CD4-positive, alpha-beta T cell (primary cell): Measurements from ENCODE around the gene FBN1. TPM values are rescaled to one million over a fixed set of nuclear protein-coding genes. Genes with fewer than 3 reads are reported as not detected.

Source experiments
- ATAC-seq: fragments of 200-7000 bp; cut with Tn5 transposase; one replicate; pipeline ENCODE4 v1.10.0; 2022; ENCODE audit warnings: mild to moderate bottlenecking; ENCODE audit not compliant: poor library complexity
- CTCF ChIA-PET: fragments of 350-600 bp; sonication (Branson Sonifier 250); formaldehyde crosslinking; loops from one replicate; lab custom pipeline; 2021; ENCODE audit warnings: antibody characterized with exemption, inconsistent platforms; lab: Charles Lee
- POLR2A ChIA-PET: fragments of 350-600 bp; sonication (Branson Sonifier 250); formaldehyde crosslinking; loops from one replicate; lab custom pipeline; 2021; ENCODE audit warnings: antibody characterized with exemption, inconsistent platforms; lab: Charles Lee
- DNase-seq, 14 experiments: peaks; one replicate each; pipeline ENCODE4 v3.0.0-alpha.2; 2013 to 2020; ENCODE audit warnings: mixed read lengths in 2 of 14
- H3K27ac ChIP-seq, 2 donors: one replicate each; pipeline versions ENCODE4 v1.5.1 to v1.7.0; 2013; ENCODE audit warnings: low read length in 2 of 2, low read depth in 1 of 2, mild to moderate bottlenecking in 1 of 2
- H3K27me3 ChIP-seq, 2 experiments: 1 replicate in 1 of 2; 2 replicates in 1 of 2; pipeline versions ENCODE4 v1.6.1 to v1.7.0; 2013; ENCODE audit warnings: low read length in 2 of 2, control low read depth in 1 of 2, mild to moderate bottlenecking in 1 of 2, moderate library complexity in 1 of 2; ENCODE audit not compliant: insufficient read depth in 2 of 2, control insufficient read depth in 1 of 2
- H3K36me3 ChIP-seq: one replicate; pipeline ENCODE4 v1.6.1; 2013; ENCODE audit warnings: low read length, control low read depth; ENCODE audit not compliant: insufficient read depth
- H3K4me1 ChIP-seq: one replicate; pipeline ENCODE4 v1.6.1; 2013; ENCODE audit warnings: low read length, control low read depth; ENCODE audit not compliant: insufficient read depth
- H3K4me3 ChIP-seq: one replicate; pipeline ENCODE4 v1.5.1; 2013; ENCODE audit warnings: mild to moderate bottlenecking, low read length, moderate library complexity
- H3K9me3 ChIP-seq, 2 experiments: 1 replicate in 1 of 2; 2 replicates in 1 of 2; pipeline versions ENCODE4 v1.6.1 to v1.7.0; 2013; ENCODE audit warnings: low read length in 2 of 2, mild to moderate bottlenecking in 2 of 2, control low read depth in 1 of 2, moderate library complexity in 1 of 2; ENCODE audit not compliant: control insufficient read depth in 1 of 2, insufficient read depth in 1 of 2
- H3K27ac Mint-ChIP-seq: one replicate; pipeline ENCODE4 v1.8.0; 2020; ENCODE audit warnings: mixed read lengths
- H3K27me3 Mint-ChIP-seq: one replicate; pipeline ENCODE4 v1.8.0; 2021; ENCODE audit warnings: mixed read lengths
- H3K36me3 Mint-ChIP-seq: one replicate; pipeline ENCODE4 v1.8.0; 2021; ENCODE audit warnings: low read depth, mixed read lengths
- H3K4me1 Mint-ChIP-seq: one replicate; pipeline ENCODE4 v1.8.0; 2021; ENCODE audit warnings: low read depth, mixed read lengths
- H3K4me3 Mint-ChIP-seq: one replicate; pipeline ENCODE4 v1.8.0; 2020; ENCODE audit warnings: mild to moderate bottlenecking, mixed read lengths
- H3K9me3 Mint-ChIP-seq: one replicate; pipeline ENCODE4 v1.8.0; 2020; ENCODE audit warnings: mixed read lengths
- CTCF ChIP-seq: fragments of 200-600 bp; IDR thresholded peaks from one replicate; pipeline ENCODE4 v1.8.0; 2022; ENCODE audit warnings: antibody characterized with exemption, mild to moderate bottlenecking
- intact Hi-C, 2 experiments: fragments of 100-400 bp; cut with DNase I in 1 of 2; cut with micrococcal nuclease in 1 of 2; formaldehyde crosslinking; loops; one replicate each; pipeline versions ENCODE4 v1.15.1 to v1.9.0; 2023 to 2025; cut with DNase I, micrococcal nuclease
- total RNA-seq, 174 experiments: library from RNA in 2 of 174; stranded (reverse) in 2 of 174; gene quantifications; one replicate each; pipeline ENCODE4 v1.2.3 and lab custom pipeline; 2021 to 2026

Gene FBN1
- total RNA-seq, 2 experiments from 2014 or later = 0.11 to 0.25 TPM

GRCh38 chr15:48601095-48601494 is 44.4 kb downstream of the FBN1 start:
- Mint-ChIP-seq H3K36me3 (no peaks in the 10 kb centered on the region), H3K4me3 (no peak overlapping the region), H3K4me1 (no peaks in the 10 kb centered on the region), H3K27me3 (peaks cover 6% of the 10 kb centered on the region), H3K9me3 (no peaks in the 10 kb centered on the region), H3K27ac (no peak overlapping the region)
- ATAC-seq (no peak), DNase-seq (no peak)
- intact Hi-C loops = no loop called here
- H3K4me1 ChIP-seq = no peaks in the 10 kb centered on the region
- ChIA-PET POLR2A (no interaction called here), CTCF (no interaction called here)
- H3K27me3 ChIP-seq = peaks cover 0 to 2% of the 10 kb centered on the region in 2 experiments
- H3K9me3 ChIP-seq = no peaks in the 10 kb centered on the region
- no peaks in the 10 kb centered on the region for H3K36me3 ChIP-seq
- no peak overlapping the region for H3K4me3 ChIP-seq
- no peak for TF ChIP-seq CTCF
- H3K27ac ChIP-seq = no peak overlapping the region

GRCh38 chr15:48596841-48597240 is 48.7 kb downstream of the FBN1 start:
- no peak for ATAC-seq
- Histone ChIP-seq H3K4me3 (no peak overlapping the region), H3K36me3 (no peaks in the 10 kb centered on the region), H3K9me3 (no peaks in the 10 kb centered on the region), H3K4me1 (no peaks in the 10 kb centered on the region), H3K27me3 (peaks cover 0 to 2% of the 10 kb centered on the region in 2 experiments), H3K27ac (no peak overlapping the region)
- DNase-seq = no peak
- Mint-ChIP-seq H3K27me3 (peaks cover 6% of the 10 kb centered on the region), H3K9me3 (no peaks in the 10 kb centered on the region), H3K27ac (no peak overlapping the region), H3K4me3 (no peak overlapping the region), H3K36me3 (no peaks in the 10 kb centered on the region), H3K4me1 (no peaks in the 10 kb centered on the region)
- intact Hi-C loops = no loop called here
- CTCF ChIA-PET = no interaction called here
- POLR2A ChIA-PET = no interaction called here
- TF ChIP-seq CTCF = no peak

GRCh38 chr15:48596415-48596814 is 49.1 kb downstream of the FBN1 start:
- Mint-ChIP-seq H3K27me3 (peaks cover 6% of the 10 kb centered on the region), H3K4me3 (no peak overlapping the region), H3K4me1 (no peaks in the 10 kb centered on the region), H3K27ac (no peak overlapping the region), H3K9me3 (no peaks in the 10 kb centered on the region), H3K36me3 (no peaks in the 10 kb centered on the region)
- Histone ChIP-seq H3K36me3 (no peaks in the 10 kb centered on the region), H3K9me3 (no peaks in the 10 kb centered on the region), H3K27me3 (peaks cover 0 to 1% of the 10 kb centered on the region in 2 experiments), H3K27ac (no peak overlapping the region), H3K4me3 (no peak overlapping the region), H3K4me1 (no peaks in the 10 kb centered on the region)
- DNase-seq (no peak), ATAC-seq (no peak)
- intact Hi-C loops = no loop called here
- POLR2A ChIA-PET = no interaction called here
- CTCF ChIA-PET = no interaction called here
- TF ChIP-seq CTCF = no peak
